ENCODE measurements around the gene DEFB125. TPM values are rescaled to one million over a fixed set of nuclear protein-coding genes. Genes with fewer than 3 reads are reported as not detected.

DEFB125 gene, protein sequence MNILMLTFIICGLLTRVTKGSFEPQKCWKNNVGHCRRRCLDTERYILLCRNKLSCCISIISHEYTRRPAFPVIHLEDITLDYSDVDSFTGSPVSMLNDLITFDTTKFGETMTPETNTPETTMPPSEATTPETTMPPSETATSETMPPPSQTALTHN
- total RNA-seq (not detected), polyA plus RNA-seq (not detected)
- long read RNA-seq, donor 1, result 0 reads
- long read RNA-seq, donor 2, result 0 reads

DNA sequence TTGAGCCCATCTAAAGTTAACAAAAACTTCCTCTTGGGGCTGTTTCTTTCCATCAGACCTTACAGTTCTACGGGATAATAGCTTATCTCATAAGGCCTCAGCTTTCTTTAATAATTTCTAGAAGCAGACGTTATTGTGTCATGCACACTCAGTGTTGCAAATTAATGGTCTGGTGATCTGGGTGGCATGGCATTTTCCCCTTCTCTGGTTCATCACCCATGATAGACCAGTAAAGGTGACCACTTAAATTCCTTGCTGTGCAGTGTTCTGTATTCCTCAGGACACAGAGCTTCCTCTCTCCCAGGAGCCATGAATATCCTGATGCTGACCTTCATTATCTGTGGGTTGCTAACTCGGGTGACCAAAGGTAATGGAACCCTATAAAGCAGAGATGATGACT lies at the start of gene DEFB125:
Gene DEFB125 (plus strand): TSS at position 272 of the 400 bp plus-strand sequence. CDS start 38 bp downstream, at position 310.
- H3K27ac ChIP-seq, result no peak within 1 kb of the TSS
- H3K4me3 ChIP-seq, result no peak within 1 kb of the TSS
- H3K27me3 ChIP-seq (replicated peaks in 1 of 7), result peaks cover 0 to 44% (median 3%) of the 10 kb centered on the region in 7 donors
- intact Hi-C loops (cut with DNase I; ENCODE audit: low total_unique reads), result no loop called here
- 61 to 83% (median 71%) methylated on average over 3 of the region's 3 CpGs for WGBS, 5 donors
- H3K36me3 ChIP-seq, result no peaks in the 10 kb centered on the region
- H3K4me1 ChIP-seq, result no peaks in the 10 kb centered on the region
- TF ChIP-seq, protein P1, sequence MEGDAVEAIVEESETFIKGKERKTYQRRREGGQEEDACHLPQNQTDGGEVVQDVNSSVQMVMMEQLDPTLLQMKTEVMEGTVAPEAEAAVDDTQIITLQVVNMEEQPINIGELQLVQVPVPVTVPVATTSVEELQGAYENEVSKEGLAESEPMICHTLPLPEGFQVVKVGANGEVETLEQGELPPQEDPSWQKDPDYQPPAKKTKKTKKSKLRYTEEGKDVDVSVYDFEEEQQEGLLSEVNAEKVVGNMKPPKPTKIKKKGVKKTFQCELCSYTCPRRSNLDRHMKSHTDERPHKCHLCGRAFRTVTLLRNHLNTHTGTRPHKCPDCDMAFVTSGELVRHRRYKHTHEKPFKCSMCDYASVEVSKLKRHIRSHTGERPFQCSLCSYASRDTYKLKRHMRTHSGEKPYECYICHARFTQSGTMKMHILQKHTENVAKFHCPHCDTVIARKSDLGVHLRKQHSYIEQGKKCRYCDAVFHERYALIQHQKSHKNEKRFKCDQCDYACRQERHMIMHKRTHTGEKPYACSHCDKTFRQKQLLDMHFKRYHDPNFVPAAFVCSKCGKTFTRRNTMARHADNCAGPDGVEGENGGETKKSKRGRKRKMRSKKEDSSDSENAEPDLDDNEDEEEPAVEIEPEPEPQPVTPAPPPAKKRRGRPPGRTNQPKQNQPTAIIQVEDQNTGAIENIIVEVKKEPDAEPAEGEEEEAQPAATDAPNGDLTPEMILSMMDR (IDR thresholded peaks at IDR 0.05 in 8 of 11, conservative IDR thresholded peaks at IDR 0.05 in 3 of 11), result no peak
- TF ChIP-seq POLR2A (IDR thresholded peaks at IDR 0.05) (no peak), POLR2AphosphoS5 (IDR thresholded peaks at IDR 0.05) (no peak)
- peaks cover 0 to 8% (median 0%) of the 10 kb centered on the region in 8 donors for H3K9me3 ChIP-seq
- DNase-seq, result no peak

DNA sequence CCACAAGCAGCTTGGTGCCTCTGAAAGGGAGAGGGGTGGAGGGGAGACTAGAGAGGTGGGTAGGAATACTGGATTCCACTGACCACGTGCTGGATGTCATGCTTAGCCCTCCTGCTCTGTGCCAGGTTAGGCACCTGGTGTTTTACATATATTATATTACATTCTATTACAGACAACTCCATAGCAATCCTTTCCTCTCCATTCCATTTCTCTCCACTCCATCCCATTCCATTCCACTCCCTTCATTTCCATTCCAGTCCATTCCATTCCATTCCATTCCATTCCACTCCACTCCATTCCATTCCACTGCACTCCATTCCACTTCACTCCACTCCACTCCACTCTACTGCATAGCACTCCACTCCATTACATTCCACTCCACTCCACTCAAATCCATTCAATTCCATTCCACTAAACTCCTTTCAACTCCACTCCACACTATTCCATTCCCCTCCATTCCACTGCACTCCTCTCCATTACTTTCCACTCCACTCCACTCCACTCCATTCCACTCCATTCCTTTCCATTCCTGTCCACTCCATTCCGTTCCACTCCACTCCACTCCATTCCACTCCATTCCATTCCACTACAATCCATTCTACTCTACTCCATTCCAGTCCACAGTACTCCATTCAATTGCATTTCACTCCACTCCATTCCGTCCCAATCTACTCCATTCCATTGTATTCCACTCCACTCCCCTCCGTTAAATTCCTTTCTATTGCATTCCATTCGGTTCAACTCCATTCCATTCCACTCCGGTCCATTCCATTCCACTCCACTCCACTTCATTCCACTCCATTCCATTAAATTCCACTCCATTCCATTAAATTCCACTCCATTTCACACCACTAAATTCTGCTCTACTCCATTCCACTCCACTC lies 27.2 kb upstream of the DEFB125 start:
- H3K36me3 ChIP-seq, result no peaks in the 10 kb centered on the region
- no peak overlapping the region for H3K4me3 ChIP-seq
- DNase-seq, result no peak
- H3K4me1 ChIP-seq, result no peaks in the 10 kb centered on the region
- H3K27ac ChIP-seq, result no peak overlapping the region
- intact Hi-C loops (cut with DNase I; ENCODE audit: low total_unique reads), result no loop called here
- no peak for TF ChIP-seq POLR2AphosphoS5 (IDR thresholded peaks at IDR 0.05)
- TF ChIP-seq, protein P1 (IDR thresholded peaks at IDR 0.05 in 8 of 11, conservative IDR thresholded peaks at IDR 0.05 in 3 of 11), result no peak
- TF ChIP-seq POLR2A (IDR thresholded peaks at IDR 0.05), result no peak
- peaks cover 0 to 17% (median 0%) of the 10 kb centered on the region in 7 donors for H3K27me3 ChIP-seq (replicated peaks in 1 of 7)
- WGBS, 5 donors, result 62 to 68% (median 66%) methylated on average over 6 of the region's 6 CpGs
- peaks cover 0 to 38% (median 3%) of the 10 kb centered on the region in 8 donors for H3K9me3 ChIP-seq

DNA sequence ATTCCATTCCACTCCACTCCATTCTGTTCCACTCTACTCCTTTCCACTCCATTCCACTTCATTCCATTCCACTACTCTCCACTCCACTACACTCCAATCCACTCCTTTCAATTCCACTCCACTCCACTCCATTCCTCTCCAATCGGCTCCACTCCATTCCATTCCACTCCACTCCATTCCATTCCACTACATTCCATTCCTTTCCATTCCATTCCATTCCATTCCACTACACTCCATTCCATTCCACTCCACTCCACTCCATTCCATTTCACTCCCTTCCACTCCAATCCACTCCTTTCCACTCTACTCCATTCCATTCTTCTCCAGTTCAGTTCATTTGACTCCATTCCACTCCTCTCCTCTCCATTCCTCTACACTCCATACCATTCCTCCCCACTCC lies 26.2 kb upstream of the DEFB125 start:
- Histone ChIP-seq H3K4me1 (no peaks in the 10 kb centered on the region), H3K36me3 (no peaks in the 10 kb centered on the region), H3K4me3 (no peak overlapping the region), H3K9me3 (peaks cover 0 to 44% (median 3%) of the 10 kb centered on the region in 8 donors), H3K27me3 (replicated peaks in 1 of 7) (peaks cover 0 to 23% (median 0%) of the 10 kb centered on the region in 7 donors), H3K27ac (no peak overlapping the region)
- no peak for TF ChIP-seq POLR2A (IDR thresholded peaks at IDR 0.05)
- TF ChIP-seq, protein P1 (IDR thresholded peaks at IDR 0.05 in 8 of 11, conservative IDR thresholded peaks at IDR 0.05 in 3 of 11), result no peak
- TF ChIP-seq POLR2AphosphoS5 (IDR thresholded peaks at IDR 0.05), result no peak
- WGBS, 5 donors, result 90 to 95% (median 91%) methylated on average over 1 of the region's 1 CpG
- no peak for DNase-seq
- intact Hi-C loops (cut with DNase I; ENCODE audit: low total_unique reads), result no loop called here

DNA sequence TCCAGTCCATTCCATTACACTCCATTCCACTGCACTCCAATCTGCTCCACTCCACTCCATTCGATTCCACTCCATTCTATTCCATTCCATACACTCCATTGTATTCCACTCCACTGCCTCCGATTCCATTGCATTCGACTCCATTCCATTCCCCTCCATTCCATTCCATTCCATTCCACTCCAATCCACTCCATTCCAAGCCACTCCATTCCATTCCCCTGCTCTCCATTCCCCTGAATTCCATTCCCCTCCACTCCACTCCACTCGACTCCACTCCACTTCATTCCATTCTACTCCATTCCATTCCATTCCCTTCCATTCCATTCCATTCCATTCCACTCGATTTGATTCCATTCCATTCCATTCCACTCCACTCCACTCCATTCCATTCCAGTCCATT lies 25.7 kb upstream of the DEFB125 start:
- 70 to 79% (median 73%) methylated on average over 5 of the region's 5 CpGs for WGBS, 5 donors
- no peak overlapping the region for H3K27ac ChIP-seq
- intact Hi-C loops (cut with DNase I; ENCODE audit: low total_unique reads), result no loop called here
- no peak for DNase-seq
- no peaks in the 10 kb centered on the region for H3K36me3 ChIP-seq
- H3K27me3 ChIP-seq (replicated peaks in 1 of 7), result peaks cover 0 to 28% (median 0%) of the 10 kb centered on the region in 7 donors
- peaks cover 0 to 47% (median 3%) of the 10 kb centered on the region in 8 donors for H3K9me3 ChIP-seq
- H3K4me1 ChIP-seq, result no peaks in the 10 kb centered on the region
- TF ChIP-seq POLR2AphosphoS5 (IDR thresholded peaks at IDR 0.05), result no peak
- no peak for TF ChIP-seq POLR2A (IDR thresholded peaks at IDR 0.05)
- TF ChIP-seq, protein P1 (IDR thresholded peaks at IDR 0.05 in 8 of 11, conservative IDR thresholded peaks at IDR 0.05 in 3 of 11), result no peak
- no peak overlapping the region for H3K4me3 ChIP-seq

All from spleen (tissue), 13 donors.